Suprapubic skin (tissue), 4 donors: Measurements from ENCODE around the gene CACNA2D3. TPM values are rescaled to one million over a fixed set of nuclear protein-coding genes. Genes with fewer than 3 reads are reported as not detected.

ENCODE experiments used
- DNase-seq, 2 donors: peaks; one replicate each; pipeline ENCODE4 v3.0.0-alpha.2; 2019; ENCODE audit warnings: low spot score in 2 of 2
- H3K27ac ChIP-seq: fragments of 200-600 bp; sonication (generic); one replicate; pipeline ENCODE4 v1.5.1; 2019
- H3K27me3 ChIP-seq: fragments of 200-600 bp; sonication (generic); one replicate; pipeline ENCODE4 v1.5.1; 2019
- H3K36me3 ChIP-seq: fragments of 200-600 bp; sonication (generic); one replicate; pipeline ENCODE4 v1.5.1; 2019
- H3K4me1 ChIP-seq: fragments of 200-600 bp; sonication (generic); one replicate; pipeline ENCODE4 v1.5.1; 2019
- H3K4me3 ChIP-seq: fragments of 200-600 bp; sonication (generic); one replicate; pipeline ENCODE4 v1.5.1; 2019; ENCODE audit warnings: mild to moderate bottlenecking
- H3K9me3 ChIP-seq: fragments of 200-600 bp; sonication (generic); one replicate; pipeline ENCODE4 v1.5.1; 2019
- CTCF ChIP-seq, 2 donors: fragments of 200-600 bp in 1 of 2; fragments of 450-650 bp in 1 of 2; sonication (generic) in 1 of 2; IDR thresholded peaks; one replicate each; pipeline ENCODE4 v1.5.1; 2016 to 2019; ENCODE audit warnings: antibody characterized with exemption in 2 of 2, mild to moderate bottlenecking in 1 of 2, moderate library complexity in 1 of 2
- EP300 ChIP-seq: sonication (generic); formaldehyde crosslinking; IDR thresholded peaks from one replicate; pipeline ENCODE4 v1.6.1; 2017; ENCODE audit warnings: antibody characterized with exemption
- POLR2A ChIP-seq, 2 donors: fragments of 450-650 bp; IDR thresholded peaks; one replicate each; pipeline ENCODE4 v1.6.1; 2017; ENCODE audit warnings: antibody characterized with exemption in 2 of 2, mild to moderate bottlenecking in 2 of 2, moderate library complexity in 2 of 2
- POLR2AphosphoS5 ChIP-seq, 3 donors: sonication (generic); formaldehyde crosslinking; IDR thresholded peaks; one replicate each; pipeline ENCODE4 v1.6.1; 2017; ENCODE audit warnings: antibody characterized with exemption in 3 of 3
- WGBS: methylation state at CpG from one replicate; pipeline ENCODE4 v1.1.5; 2018; 5-methylcytosine and 5-hydroxymethylcytosine counted together
- total RNA-seq, 4 donors: library from RNA; depleted of rRNA; stranded (reverse); fragments of >200 nt; gene quantifications; one replicate each; pipeline ENCODE4 v1.1.0, GENCODE V29; 2016

The CACNA2D3 gene
- total RNA-seq, 4 donors from 2014 or later: 0.42 to 2.8 (median 0.95) TPM

GRCh38 chr3:55064164-55064563, 941.8 kb downstream of the CACNA2D3 start:
- no CpG with 5 or more reads among the region's 2 CpGs for WGBS
- Histone ChIP-seq H3K36me3 (no peaks in the 10 kb centered on the region), H3K27me3 (no peaks in the 10 kb centered on the region), H3K4me3 (no peak overlapping the region), H3K9me3 (no peaks in the 10 kb centered on the region), H3K27ac (no peak overlapping the region), H3K4me1 (no peaks in the 10 kb centered on the region)
- no peak for DNase-seq
- TF ChIP-seq EP300: no peak
- TF ChIP-seq CTCF (IDR thresholded peaks at IDR 0.05): no peak
- no peak for TF ChIP-seq POLR2A (IDR thresholded peaks at IDR 0.05)
- no peak for TF ChIP-seq POLR2AphosphoS5 (IDR thresholded peaks at IDR 0.05)

GRCh38 chr3:55065331-55065730, 943.0 kb downstream of the CACNA2D3 start:
- Histone ChIP-seq H3K27me3 (no peaks in the 10 kb centered on the region), H3K9me3 (no peaks in the 10 kb centered on the region), H3K4me3 (no peak overlapping the region), H3K4me1 (no peaks in the 10 kb centered on the region), H3K27ac (no peak overlapping the region), H3K36me3 (no peaks in the 10 kb centered on the region)
- DNase-seq: no peak
- TF ChIP-seq EP300 (no peak), CTCF (IDR thresholded peaks at IDR 0.05) (no peak), POLR2A (IDR thresholded peaks at IDR 0.05) (no peak)
- 93% methylated on average over 4 of the region's 4 CpGs for WGBS

GRCh38 chr3:55066551-55067047, 944.2 kb downstream of the CACNA2D3 start:
- H3K27ac ChIP-seq: no peak overlapping the region
- H3K4me3 ChIP-seq: no peak overlapping the region
- 82% methylated on average over 9 of the region's 9 CpGs for WGBS
- no peaks in the 10 kb centered on the region for H3K9me3 ChIP-seq
- TF ChIP-seq EP300: no peak
- no peaks in the 10 kb centered on the region for H3K4me1 ChIP-seq
- no peaks in the 10 kb centered on the region for H3K36me3 ChIP-seq
- no peak for DNase-seq
- H3K27me3 ChIP-seq: no peaks in the 10 kb centered on the region

GRCh38 chr3:55069950-55070349, 947.6 kb downstream of the CACNA2D3 start:
- no peak for TF ChIP-seq POLR2AphosphoS5 (IDR thresholded peaks at IDR 0.05)
- no peak for TF ChIP-seq EP300
- Histone ChIP-seq H3K27ac (no peak overlapping the region), H3K4me1 (no peaks in the 10 kb centered on the region), H3K9me3 (no peaks in the 10 kb centered on the region), H3K4me3 (no peak overlapping the region), H3K27me3 (no peaks in the 10 kb centered on the region), H3K36me3 (no peaks in the 10 kb centered on the region)
- no peak for DNase-seq

- no peaks in the 10 kb centered on the region for H3K9me3 ChIP-seq
- WGBS: 47% methylated on average over 4 of the region's 4 CpGs
- no peaks in the 10 kb centered on the region for H3K36me3 ChIP-seq
- H3K27me3 ChIP-seq: no peaks in the 10 kb centered on the region
- H3K4me1 ChIP-seq: no peaks in the 10 kb centered on the region
- TF ChIP-seq POLR2A (IDR thresholded peaks at IDR 0.05) (no peak), EP300 (no peak), POLR2AphosphoS5 (IDR thresholded peaks at IDR 0.05) (no peak), CTCF (IDR thresholded peaks at IDR 0.05) (no peak)
- no peak for DNase-seq
- no peak overlapping the region for H3K27ac ChIP-seq
- H3K4me3 ChIP-seq: no peak overlapping the region
These were observed 952.4 kb downstream of the CACNA2D3 start for GRCh38 chr3:55074796-55075195.

GRCh38 chr3:55075846-55076245, 953.5 kb downstream of the CACNA2D3 start:
- Histone ChIP-seq H3K36me3 (no peaks in the 10 kb centered on the region), H3K4me1 (no peaks in the 10 kb centered on the region), H3K27me3 (no peaks in the 10 kb centered on the region), H3K27ac (no peak overlapping the region), H3K4me3 (no peak overlapping the region), H3K9me3 (no peaks in the 10 kb centered on the region)
- TF ChIP-seq POLR2AphosphoS5 (IDR thresholded peaks at IDR 0.05) (no peak), EP300 (no peak), POLR2A (IDR thresholded peaks at IDR 0.05) (no peak), CTCF (IDR thresholded peaks at IDR 0.05) (no peak)
- no peak for DNase-seq
- 88% methylated on average over 6 of the region's 6 CpGs for WGBS
